Kidney (tissue), 14 donors: ENCODE measurements around the gene KRTAP9-3. TPM values are rescaled to one million over a fixed set of nuclear protein-coding genes. Genes with fewer than 3 reads are reported as not detected.

Experiments
- DNase-seq, 5 donors: peaks; one replicate each; pipeline ENCODE4 v3.0.0-alpha.2; 2013 to 2020
- FAIRE-seq: peaks from 2 replicates; lab custom pipeline; 2012; peaks lifted over from hg19 to GRCh38; lab: Jason Lieb, UNC
- H3K27ac ChIP-seq, 2 donors: one replicate each; pipeline ENCODE4 v1.7.0; 2013; ENCODE audit warnings: low read depth in 2 of 2, low read length in 2 of 2, inconsistent platforms in 1 of 2
- H3K27me3 ChIP-seq: one replicate; pipeline ENCODE4 v1.7.1; 2013; ENCODE audit warnings: low read length, inconsistent platforms; ENCODE audit not compliant: control insufficient read depth, insufficient read depth
- H3K36me3 ChIP-seq, 3 donors: one replicate each; pipeline versions ENCODE4 v1.7.0 to v1.7.1; 2013; ENCODE audit warnings: low read length in 3 of 3, control low read depth in 1 of 3, inconsistent platforms in 1 of 3; ENCODE audit not compliant: insufficient read depth in 3 of 3, control insufficient read depth in 2 of 3
- H3K4me1 ChIP-seq, 3 donors: one replicate each; pipeline versions ENCODE4 v1.7.0 to v1.7.1; 2013; ENCODE audit warnings: low read length in 3 of 3, inconsistent platforms in 1 of 3, low read depth in 1 of 3; ENCODE audit not compliant: control insufficient read depth in 2 of 3, insufficient read depth in 2 of 3
- H3K4me3 ChIP-seq, 3 donors: one replicate each; pipeline versions ENCODE4 v1.7.0 to v1.8.1; 2013; ENCODE audit warnings: low read length in 3 of 3, control low read depth in 1 of 3, inconsistent platforms in 1 of 3
- H3K9ac ChIP-seq, 3 donors: one replicate each; pipeline versions ENCODE4 v1.7.0 to v1.7.1; 2013; ENCODE audit warnings: low read length in 3 of 3, control low read depth in 1 of 3, inconsistent platforms in 1 of 3
- H3K9me3 ChIP-seq, 3 donors: one replicate each; pipeline versions ENCODE4 v1.7.0 to v1.7.1; 2013; ENCODE audit warnings: low read length in 3 of 3, control low read depth in 1 of 3, inconsistent platforms in 1 of 3; ENCODE audit not compliant: control insufficient read depth in 2 of 3, insufficient read depth in 1 of 3
- CTCF ChIP-seq: IDR thresholded peaks from 3 replicates; pipeline ENCODE4 v1.5.1; 2012; ENCODE audit warnings: mild to moderate bottlenecking, moderate library complexity, borderline replicate concordance; ENCODE audit not compliant: insufficient read depth; ENCODE audit errors: extremely low read depth
- intact Hi-C: fragments of 100-400 bp; cut with DNase I; formaldehyde crosslinking; loops from one replicate; pipeline ENCODE4 v1.11.1; 2022
- polyA plus RNA-seq: library from polyadenylated mRNA; stranded (reverse); fragments of 350-450 nt; fragmentation: Illumina TruSeq; extraction: RNeasy Lipid Tissue Mini Kit (QIAGEN cat#74804); gene quantifications from one replicate; pipeline ENCODE4 v1.2.3, GENCODE V29; 2014; ENCODE audit warnings: low read depth, low replicate concordance; ENCODE audit not compliant: insufficient read depth
- total RNA-seq: library from RNA; stranded (reverse); fragmentation: NEBNext Ultra II Directional; extraction: Animal tissue kit (Norgen Biotek cat#: 25700); gene quantifications from one replicate; pipeline ENCODE4 v1.2.1, GENCODE V29; 2021
- donor health status: control.
- donor health status: control.
- donor health status: control.
- donor health status: control.
- donor health status: control.
- donor health status: DM: yes; HTN: yes; CAD: no.
- donor health status: Normal renal cell carcinoma (clear cell type).

KRTAP9-3 gene
- total and polyA plus RNA-seq, 2 donors from 2014 or later: not detected

- no peak for FAIRE-seq
- Histone ChIP-seq H3K27me3 (no peaks in the 10 kb centered on the region), H3K27ac (no peak overlapping the region), H3K4me3 (no peak overlapping the region), H3K9me3 (no peaks in the 10 kb centered on the region), H3K9ac (no peak overlapping the region), H3K4me1 (no peaks in the 10 kb centered on the region), H3K36me3 (no peaks in the 10 kb centered on the region)
- no peak for TF ChIP-seq CTCF
- no peak for DNase-seq
- intact Hi-C loops: no loop called here
Measured at GRCh38 chr17:41190328-41190727, 41.9 kb upstream of the KRTAP9-3 start.

GRCh38 chr17:41196068-41196467 is 36.2 kb upstream of the KRTAP9-3 start:
- no peak overlapping the region for H3K27ac ChIP-seq
- intact Hi-C loops: no loop called here
- no peaks in the 10 kb centered on the region for H3K9me3 ChIP-seq
- H3K4me3 ChIP-seq: no peak overlapping the region
- FAIRE-seq (no peak), DNase-seq (no peak)
- no peak overlapping the region for H3K9ac ChIP-seq
- TF ChIP-seq CTCF: no peak
- H3K4me1 ChIP-seq: no peaks in the 10 kb centered on the region
- H3K36me3 ChIP-seq: no peaks in the 10 kb centered on the region
- H3K27me3 ChIP-seq: no peaks in the 10 kb centered on the region

- Histone ChIP-seq H3K4me1 (no peaks in the 10 kb centered on the region), H3K27me3 (no peaks in the 10 kb centered on the region), H3K4me3 (no peak overlapping the region), H3K27ac (no peak overlapping the region), H3K9me3 (no peaks in the 10 kb centered on the region), H3K9ac (no peak overlapping the region), H3K36me3 (no peaks in the 10 kb centered on the region)
- DNase-seq (no peak), FAIRE-seq (no peak)
- intact Hi-C loops: no loop called here
- TF ChIP-seq CTCF: no peak
Measured at GRCh38 chr17:41199421-41200078, 32.7 kb upstream of the KRTAP9-3 start.
